Gastrocnemius medialis (tissue), 4 donors: ENCODE data around the gene ASS1.

Experiments
- POLR2A ChIP-seq, 2 donors: fragments of 450-650 bp; IDR thresholded peaks; one replicate each; pipeline ENCODE4 v1.6.1; 2017; ENCODE audit warnings: antibody characterized with exemption in 2 of 2, mild to moderate bottlenecking in 2 of 2, moderate library complexity in 2 of 2
- TF ChIP-seq, protein P1 (sequence below), 5 experiments: fragments of 450-650 bp in 3 of 5; fragments of 200-600 bp in 2 of 5; sonication (generic) in 2 of 5; IDR thresholded peaks in 4 of 5; conservative IDR thresholded peaks in 1 of 5; 1 replicate in 4 of 5; 2 replicates in 1 of 5; pipeline ENCODE4 v1.5.1; 2016 to 2019; ENCODE audit warnings: antibody characterized with exemption in 5 of 5, mild to moderate bottlenecking in 3 of 5, moderate library complexity in 3 of 5

DNA sequence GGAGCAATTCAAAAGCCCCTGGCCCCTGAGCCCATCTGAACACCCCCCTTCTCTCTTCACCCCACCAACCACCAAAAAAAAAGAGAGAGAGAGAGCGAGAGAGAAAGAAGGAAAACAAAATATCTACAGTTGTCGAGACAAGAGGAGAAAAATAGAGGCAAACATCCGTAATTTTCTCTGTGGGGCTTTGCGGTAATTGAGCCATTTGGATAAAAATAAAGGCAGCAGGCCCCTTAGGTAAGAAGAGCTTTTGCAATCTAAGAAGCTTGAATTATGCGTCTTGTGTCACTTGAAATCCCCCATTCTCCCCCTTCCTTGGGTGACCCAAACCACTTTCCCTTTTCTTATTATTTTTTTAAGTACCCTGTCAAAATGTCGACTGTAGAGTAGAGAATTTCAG is 99.1 kb downstream of the ASS1 start:
- TF ChIP-seq, protein P1, sequence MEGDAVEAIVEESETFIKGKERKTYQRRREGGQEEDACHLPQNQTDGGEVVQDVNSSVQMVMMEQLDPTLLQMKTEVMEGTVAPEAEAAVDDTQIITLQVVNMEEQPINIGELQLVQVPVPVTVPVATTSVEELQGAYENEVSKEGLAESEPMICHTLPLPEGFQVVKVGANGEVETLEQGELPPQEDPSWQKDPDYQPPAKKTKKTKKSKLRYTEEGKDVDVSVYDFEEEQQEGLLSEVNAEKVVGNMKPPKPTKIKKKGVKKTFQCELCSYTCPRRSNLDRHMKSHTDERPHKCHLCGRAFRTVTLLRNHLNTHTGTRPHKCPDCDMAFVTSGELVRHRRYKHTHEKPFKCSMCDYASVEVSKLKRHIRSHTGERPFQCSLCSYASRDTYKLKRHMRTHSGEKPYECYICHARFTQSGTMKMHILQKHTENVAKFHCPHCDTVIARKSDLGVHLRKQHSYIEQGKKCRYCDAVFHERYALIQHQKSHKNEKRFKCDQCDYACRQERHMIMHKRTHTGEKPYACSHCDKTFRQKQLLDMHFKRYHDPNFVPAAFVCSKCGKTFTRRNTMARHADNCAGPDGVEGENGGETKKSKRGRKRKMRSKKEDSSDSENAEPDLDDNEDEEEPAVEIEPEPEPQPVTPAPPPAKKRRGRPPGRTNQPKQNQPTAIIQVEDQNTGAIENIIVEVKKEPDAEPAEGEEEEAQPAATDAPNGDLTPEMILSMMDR (IDR thresholded peaks at IDR 0.05 in 4 of 5, conservative IDR thresholded peaks at IDR 0.05 in 1 of 5): no peak
- TF ChIP-seq POLR2A (IDR thresholded peaks at IDR 0.05): no peak
